Right renal pelvis (tissue), 4 donors: Measurements from ENCODE around the gene KIAA0513. TPM values are rescaled to one million over a fixed set of nuclear protein-coding genes. Genes with fewer than 3 reads are reported as not detected.

ENCODE experiments used
- DNase-seq, 4 donors: peaks; one replicate each; pipeline ENCODE4 v3.0.0-alpha.2; 2013; ENCODE audit warnings: low read depth in 4 of 4, low spot score in 3 of 4, missing footprints in 1 of 4
- polyA plus RNA-seq, 4 donors: library from polyadenylated mRNA; unstranded; fragments of 120-200 nt; gene quantifications; one replicate each; pipeline ENCODE4 v1.2.1, GENCODE V29; 2013; ENCODE audit not compliant: insufficient read length in 4 of 4

KIAA0513 gene
- polyA plus RNA-seq, 4 donors = 4.1 to 5.5 (median 4.3) TPM

DNA sequence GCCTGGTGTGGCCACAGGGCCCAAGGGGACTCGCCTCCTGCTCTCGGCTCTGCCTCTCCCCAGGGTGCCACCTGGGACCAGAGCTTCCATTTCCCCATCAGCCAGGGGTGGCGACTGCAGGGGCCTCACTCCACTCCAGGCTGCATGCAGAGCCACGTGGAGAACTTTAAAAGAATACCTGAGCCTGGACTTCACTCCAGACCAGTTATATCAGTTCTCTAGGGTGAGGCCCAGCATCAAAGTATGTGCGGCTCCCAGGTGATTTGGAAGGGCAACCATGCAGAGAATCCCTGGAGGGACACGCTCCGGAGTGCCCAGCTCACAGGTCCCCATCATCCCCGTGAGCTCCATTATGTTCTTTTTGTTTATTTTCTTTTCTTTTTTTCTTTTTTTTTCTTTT is 39.8 kb downstream of the KIAA0513 start:
- DNase-seq = no peak

DNA sequence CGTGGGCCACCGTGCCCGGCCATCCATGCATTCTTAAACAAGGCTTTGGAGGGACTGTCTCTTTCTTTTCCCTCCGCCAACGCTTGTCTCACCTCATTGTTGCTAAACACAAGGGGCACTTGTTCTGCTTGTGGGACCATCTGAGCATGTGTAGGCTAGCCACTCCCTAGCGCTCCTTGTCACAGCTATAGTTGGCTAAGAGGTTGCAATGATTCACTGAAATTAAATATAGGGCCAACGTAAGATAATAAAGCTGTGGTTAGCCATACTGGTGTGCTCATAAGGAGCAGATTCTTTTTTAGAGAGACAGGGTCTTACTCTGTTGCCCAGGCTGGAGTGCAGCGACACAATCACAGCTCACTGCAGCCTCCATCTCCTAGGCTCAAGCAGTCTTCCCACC is 41.2 kb downstream of the KIAA0513 start:
- no peak for DNase-seq

DNA sequence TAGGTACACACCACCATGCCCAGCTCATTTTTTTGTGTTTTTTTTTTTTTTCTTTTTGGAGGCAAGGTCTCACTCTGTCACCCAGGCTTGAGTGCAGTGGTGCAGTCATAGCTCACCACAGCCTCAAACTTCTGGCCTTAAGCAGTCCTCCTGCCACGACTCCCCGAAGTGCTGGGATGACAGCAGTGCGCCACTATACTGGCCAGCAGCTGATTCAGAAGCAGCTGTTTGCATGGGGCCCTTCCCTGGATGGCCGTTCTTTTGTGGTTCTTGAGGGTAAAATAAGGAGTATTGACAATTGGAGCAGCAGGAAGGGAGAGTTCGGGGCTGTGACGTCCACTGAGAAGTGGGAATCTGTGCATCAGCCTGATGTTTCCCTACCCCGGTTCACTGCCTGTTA is 41.6 kb downstream of the KIAA0513 start:
- DNase-seq = no peak

DNA sequence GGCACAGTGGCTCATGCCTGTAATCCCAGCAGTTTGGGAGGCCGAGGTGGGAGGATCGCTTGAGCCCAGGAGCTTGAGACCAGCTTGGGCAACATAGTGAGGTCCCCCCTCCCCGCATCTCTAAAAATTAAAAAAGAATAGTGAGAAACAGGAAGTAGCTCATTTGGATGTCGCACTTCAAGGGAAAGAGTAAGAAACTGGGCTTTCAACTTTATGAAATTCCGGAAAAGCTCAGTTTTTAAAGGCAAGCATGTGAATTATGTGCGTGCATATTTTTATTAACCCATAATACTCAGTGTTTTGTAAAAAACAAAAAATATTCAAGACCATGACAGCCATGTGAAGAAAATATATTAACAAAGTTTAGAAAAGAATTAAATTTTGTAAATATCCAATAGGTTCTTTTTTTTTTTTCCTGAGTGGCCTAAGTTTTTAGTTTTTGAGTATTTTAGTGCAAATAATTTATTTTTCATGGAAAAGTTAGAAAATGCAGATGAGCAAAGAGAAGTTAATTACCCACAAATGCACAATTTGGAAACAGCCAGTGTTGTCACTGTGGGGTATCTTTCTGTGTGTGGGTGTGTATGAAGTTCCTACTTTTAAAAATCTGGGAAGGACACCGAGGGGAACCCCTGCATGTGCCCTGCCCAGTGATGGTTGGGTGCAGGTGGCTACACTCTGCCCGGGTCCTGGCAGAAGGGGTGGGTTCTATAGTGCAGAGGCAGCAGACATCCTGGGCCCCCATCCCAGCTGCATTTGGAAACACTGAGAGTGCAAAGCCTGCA is 44.7 kb downstream of the KIAA0513 start:
- DNase-seq = no peak

DNA sequence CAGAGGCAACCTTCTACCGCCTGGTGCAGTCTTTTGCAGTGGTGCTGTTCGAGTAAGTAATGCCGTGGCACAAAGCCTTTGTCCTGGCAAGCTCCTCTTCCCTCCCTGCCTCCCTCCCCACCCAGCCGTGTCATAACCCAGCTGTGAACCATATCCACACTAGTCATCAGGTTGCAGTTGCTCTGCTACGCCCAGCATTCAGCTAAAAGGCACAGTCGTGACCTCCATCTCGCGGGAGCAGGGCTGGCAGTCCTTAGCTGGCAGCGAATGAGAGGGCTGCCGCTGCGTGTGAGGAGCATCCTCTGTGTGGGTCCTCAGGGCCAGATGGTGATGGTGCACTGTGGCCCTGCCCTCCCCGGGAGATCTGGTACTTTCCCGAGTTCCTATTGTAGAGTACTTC is 45.4 kb downstream of the KIAA0513 start:
- DNase-seq = no peak

DNA sequence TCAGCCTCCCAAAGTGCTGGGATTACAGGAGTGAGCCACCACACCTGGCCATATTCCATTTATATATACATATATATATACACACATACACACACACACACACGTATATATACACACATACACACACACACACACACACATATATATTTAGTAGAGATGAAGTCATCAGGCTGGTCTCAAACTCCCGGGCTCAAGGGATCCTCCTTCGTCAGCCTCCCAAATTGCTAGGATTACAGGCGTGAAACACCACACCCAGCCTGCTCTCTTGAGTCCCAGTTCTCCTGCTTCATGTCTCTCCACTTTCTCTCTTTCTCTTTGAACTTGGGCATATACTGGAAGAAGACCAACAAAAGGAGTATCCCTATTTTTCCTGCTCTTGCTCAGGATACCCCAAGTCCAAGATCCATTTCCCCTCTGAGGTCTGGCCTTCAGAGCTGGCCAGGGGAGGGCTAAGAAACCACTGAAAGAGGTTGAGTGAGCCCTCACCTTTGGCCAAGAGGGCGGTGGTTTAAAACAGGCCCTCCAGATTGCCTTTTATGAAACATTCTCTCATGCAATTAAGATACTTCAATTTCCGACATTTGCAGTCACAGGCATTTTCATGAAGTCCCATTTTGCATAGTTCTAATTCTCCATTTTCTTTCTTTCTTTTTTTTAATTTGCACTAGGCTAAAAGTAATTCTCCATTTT is 46.8 kb downstream of the KIAA0513 start:
- no peak for DNase-seq

DNA sequence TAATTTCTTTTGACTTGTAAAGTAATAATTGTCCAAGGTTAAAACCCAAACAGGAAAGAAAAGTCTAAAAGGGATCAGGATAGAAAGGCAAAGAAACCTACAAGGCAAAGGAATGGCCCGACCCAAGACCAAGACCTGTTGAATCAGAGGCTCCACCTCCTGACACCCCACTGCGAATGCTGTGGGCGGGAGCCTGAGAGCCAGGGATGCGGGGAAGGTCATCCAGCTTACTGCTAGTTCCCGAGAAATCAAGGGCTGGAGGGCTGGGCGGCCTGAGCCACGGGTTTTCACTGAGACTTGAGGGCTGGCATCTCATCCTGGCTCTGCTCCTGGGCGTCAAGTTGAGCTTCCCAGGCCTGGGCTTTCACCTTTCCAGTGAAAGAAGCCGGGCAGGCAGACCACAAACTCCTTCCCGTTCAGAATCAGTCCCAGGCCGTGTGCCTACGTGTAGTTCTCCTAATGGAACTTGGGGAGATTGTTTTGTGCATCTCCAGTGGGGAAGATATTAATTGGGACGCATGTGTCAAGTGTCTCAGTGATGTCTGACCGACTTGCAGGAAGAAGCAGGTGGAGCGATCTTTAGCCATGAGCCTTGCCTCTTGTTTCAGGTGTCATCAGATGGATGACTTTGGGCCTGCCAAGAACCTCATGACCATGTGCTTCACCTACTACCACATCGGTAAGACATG is 47.8 kb downstream of the KIAA0513 start:
- DNase-seq = no peak

DNA sequence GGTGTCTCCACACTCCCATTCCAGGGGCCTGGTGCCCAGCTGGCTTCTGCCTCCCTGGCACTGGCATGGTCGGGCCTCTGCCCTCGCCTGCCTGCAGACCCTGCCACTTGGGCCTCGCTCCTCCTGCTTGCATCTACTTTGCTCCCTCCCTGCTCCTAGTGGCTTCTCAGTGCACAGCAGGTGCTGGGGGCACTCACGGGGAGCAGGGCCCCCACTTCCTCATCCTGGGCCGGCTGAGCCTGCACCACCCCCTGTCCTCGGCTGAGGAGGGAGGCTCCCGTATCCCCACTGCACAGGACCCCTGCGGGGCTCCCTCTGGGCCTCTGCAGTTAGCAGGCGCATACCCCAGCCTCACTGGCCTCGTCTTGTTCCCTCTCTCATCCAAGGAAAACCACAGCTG is 49.4 kb downstream of the KIAA0513 start:
- DNase-seq = no peak

DNA sequence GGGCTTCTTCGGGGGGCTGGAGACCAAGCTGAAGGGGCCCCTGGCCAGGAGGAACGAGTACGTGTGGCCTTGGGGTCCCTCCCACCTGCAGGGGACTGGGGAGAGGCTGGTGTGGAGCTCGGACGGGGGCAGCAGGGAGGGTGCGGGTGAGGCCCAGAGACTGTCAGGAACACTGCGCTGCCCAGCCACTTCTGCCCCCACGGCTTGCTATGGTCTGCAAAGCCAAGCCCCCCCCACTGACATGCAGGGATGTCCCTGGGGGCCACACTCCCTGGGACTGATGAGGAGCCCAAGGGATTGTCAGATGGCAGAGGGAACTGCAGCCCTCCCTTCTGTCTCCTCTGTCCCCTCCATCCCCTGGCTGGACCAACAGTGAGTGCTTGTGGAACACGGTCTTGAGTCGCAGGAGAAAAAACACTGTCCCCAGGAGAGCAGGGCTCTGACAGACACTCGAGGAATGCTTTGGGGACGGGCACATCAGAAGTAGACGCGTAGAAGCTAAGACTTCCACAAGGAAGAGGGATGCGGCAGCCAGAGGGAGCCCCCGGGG is 50.1 kb downstream of the KIAA0513 start:
- DNase-seq = no peak

DNA sequence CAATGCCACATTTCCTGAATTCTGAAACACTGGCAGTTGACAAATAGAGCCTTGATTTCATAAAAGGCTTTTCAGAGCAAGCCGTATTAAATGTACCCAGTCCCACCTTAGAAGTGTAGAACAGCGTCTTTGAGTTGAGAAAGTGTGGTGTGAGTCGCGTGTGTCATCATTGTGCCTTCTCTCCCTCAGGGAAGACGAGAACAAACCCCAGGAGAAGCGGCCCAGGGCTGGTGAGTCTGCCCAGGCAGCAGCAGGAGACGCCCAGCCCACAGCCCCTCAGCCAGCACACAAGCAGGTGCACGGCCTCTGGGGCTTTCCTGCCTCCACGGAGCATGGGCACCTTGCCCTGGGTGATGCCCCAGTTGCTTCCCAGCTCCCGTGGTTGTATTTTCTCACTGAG is 50.6 kb downstream of the KIAA0513 start:
- no peak for DNase-seq

DNA sequence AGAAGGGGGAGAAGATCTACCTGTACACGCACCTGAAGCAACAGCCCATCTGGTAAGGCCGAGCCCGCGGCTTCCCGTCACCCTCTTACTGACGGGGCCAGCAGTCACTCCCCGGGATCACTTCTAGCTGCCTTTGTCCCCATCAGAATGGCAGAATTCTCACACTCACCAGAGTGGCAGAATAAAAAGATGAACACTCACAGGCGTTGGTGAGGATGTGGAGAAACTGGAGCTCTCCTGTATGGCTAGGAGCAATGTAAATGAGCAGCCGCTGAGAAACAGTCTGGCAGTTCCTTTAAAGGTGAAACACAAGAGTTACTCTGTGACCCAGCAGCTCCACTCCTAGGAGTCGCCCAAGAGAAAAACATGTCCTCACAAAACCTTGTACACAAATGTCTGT is 51.4 kb downstream of the KIAA0513 start:
- no peak for DNase-seq

DNA sequence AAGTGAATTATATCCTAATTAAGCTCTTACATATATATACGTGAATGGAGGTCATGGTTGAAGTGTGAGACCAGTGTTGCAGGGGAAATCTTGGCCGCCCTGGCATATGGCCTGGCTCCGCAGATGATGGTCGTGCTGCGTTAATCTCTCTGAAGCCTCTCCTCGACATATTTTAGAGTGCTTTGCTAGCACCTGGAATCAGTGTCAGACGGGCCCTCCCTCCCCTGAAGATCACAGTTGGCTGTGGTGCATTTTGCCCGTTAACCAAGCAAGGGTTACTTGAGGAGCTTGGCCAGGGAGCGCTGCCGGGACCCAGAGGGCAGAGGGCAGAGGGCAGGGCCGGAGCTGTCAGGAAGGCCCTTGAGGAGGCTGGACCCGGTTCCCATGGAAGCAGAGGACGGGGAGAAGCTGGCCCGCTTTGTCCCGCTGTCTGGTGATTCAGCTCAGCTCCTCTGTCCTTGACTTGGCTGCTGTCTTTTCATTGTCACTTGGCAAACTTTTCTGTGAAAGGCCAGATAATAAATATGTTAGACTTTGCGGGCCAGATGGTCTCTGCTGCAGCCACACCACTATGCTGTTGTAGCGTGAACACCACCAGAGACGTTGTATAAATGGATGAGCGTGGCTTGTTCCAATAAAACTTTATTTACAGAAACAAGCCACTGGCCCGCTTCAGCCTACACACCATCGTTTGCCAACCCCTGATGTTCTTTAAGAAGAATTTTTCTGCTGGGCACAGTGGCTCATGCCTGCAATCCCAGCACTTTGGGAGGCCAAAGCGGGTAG is 52.4 kb downstream of the KIAA0513 start:
- DNase-seq = no peak

DNA sequence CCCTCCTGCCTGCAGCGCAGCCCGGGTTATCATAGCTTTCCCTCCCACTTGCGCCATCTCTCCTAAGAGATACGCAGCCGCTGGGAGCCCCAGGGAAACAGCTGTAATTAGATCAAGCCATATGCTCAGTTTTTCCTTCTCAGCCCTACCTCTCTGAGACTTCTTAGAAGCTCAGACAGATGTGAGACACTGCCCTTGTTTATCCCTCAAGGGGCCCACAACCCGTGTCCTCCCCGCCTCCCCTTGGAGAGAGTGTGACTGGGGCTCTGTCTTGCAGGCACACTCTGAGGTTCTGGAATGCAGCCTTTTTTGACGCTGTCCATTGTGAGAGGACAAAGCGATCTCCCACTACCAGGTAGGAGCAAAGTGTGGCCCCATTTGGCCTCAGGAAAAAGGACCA is 53.4 kb downstream of the KIAA0513 start:
- no peak for DNase-seq

DNA sequence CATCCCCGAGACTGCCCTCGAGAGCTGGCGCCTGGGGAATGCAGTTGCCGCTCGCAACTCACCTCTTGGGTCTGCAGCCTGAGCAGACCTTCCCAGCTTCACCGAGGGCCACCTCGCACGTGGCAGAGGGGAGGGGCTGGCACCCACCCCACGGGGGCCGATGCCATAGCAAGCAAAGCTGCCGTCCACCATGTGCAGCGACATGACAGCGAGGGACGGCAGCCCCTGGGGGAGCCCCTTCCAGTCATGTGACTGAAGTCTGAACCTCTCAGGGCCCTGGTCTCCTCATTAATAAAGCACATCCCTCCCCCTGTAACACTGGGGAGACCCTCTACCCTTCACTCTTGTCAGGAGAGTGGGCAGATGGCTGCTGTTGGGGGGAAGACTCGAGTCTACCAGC is 54.2 kb downstream of the KIAA0513 start:
- DNase-seq = no peak

DNA sequence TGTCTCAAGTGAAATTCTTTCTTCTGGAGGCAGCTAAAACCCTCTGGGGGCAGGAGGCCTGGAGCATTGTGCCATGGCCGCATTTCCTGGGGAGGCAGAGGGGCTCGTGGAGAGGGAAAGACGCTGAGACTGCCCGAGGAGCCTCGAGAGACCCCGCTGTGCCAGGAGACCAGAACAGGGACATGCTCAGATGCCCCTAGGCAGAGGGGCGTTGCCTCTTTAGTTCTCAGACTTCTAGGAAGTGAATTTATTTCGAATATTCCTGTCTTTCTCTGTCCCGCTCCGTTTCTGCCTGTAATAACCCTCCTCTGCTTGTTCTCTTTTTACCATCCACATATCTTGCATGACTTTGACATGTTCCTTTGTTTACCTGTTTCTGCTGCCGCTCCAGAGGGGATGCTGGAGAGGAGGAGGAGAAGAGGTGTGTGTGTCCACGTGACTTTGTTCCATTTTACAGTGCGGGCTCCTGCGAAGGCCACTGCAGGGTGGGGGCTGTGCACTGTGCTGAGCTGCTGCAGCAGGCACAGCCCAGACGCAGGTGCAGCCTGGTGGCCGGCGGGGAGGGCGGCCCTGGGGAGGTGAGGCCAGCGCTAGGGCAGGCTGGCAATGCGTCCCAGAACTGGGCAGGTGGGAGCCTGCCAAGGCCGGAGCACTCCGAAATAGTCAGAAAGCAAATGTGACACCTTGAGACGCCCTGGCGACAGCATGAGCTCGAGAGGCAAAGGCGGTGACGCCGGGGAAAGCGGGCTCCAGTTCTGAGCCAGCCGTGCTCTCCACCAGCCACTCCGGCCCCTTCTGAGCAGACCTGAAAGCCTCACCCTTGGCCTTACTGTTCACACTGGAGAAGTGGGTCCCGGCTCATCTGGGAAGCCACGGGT is 54.8 kb downstream of the KIAA0513 start:
- DNase-seq = no peak

DNA sequence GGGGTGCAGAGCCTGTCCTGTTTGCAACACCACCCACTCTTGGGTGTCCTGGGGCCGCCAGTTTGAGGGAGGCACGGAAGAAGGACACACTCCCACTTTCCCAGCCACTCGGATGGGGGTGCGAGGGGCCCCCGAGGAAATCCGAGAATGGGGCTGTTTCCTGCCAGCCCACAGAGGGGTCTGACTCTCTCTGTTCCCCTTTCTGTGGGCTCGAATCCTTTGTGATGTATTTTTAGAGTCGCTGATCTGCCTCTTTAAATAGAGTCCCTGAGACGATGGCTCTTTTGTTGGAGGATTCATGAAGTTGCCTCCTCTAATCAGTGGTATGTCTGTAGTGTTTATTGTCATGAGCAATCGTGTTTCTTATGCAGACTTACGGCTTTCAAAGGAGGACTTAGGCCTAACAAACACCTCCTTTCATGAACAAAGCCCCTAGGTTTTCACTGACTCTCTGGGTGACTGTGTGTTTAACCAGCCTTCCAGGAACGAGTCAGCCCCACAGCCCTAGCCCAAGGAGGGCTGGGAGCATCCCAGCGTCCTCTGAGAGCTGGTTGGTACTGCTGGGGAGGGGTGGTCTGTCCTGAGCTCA is 55.5 kb downstream of the KIAA0513 start:
- no peak for DNase-seq

DNA sequence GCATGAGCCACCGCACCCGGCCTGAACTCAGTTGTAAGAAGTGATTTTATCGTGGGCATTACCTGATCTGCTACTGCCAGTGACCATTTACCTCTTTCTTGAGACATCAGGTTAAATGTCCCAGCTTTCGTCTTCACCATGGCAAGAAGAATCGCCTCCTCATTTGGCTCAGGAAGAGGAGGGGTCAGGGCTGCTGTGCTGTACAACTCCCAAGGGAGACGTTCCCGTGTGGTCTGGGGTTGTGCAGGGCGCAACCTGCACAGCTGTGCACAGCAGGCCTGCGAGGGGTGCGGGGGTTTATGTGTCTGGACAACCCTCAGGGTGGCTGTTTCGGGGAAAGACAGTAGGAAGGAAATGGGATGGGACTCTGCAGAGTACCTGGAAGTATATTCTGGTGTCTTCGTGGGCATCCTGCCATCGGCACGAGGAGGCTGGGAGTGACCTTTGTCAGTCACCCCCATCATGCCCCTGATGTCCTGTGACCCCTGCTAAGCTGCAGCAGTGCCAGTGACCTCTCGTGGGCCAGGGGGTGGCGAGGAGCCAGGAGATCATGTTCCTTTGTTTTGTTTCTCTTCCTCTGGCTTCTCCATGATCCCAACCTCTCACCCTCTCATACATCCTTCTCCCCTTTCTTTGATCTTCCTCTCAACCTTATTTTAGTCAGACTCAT is 57.4 kb downstream of the KIAA0513 start:
- DNase-seq = no peak

DNA sequence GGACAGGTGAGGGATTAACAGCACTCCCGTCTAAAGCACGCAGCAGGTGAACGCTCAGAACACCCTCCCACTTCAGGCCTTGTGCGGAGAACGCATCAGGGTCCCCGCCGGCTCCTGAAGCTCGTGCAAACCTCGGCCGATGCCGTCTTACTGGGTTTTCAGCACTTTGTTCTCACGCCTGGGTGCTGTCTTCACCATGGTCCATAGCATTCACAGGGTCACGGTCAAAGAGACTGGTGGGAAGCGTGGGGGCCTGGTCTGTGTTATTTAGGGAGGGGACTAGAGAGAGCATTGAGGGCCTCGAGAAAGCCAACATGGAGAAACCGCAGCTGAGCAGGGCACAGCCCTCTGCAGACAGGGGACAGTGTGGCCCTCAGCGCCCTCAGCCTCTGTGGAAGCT is 58.1 kb downstream of the KIAA0513 start:
- no peak for DNase-seq
